ENCODE measurements around the gene NLRC5. TPM values are rescaled to one million over a fixed set of nuclear protein-coding genes. Genes with fewer than 3 reads are reported as not detected.
A peak's percentile ranks its signal among the peaks of the same experiment; 100 is the strongest.

NLRC5 gene
- total and polyA plus RNA-seq, 7 experiments from 2014 or later: 76.0 to 615 (median 392) TPM

DNA sequence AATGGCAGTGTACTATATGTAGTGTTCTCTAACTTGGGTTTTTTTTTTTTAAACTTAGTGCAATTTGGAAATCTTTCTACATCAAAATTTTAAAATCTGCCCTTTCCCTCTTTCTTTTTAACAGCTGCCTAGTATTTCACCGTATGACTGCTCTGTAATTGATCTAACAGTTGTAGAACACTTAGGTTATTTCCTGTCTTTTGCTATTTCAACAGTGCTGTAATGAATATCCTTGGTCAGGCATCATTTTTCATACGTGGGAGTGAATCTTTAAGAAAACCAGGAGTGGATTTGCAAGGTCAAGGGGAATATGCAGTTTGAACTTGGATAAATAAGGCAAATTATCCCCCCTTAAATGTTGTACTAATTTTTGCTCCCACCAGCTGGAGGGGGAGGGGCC is 3.8 kb downstream of the NLRC5 start:
- intact Hi-C loops (cut with micrococcal nuclease): no loop called here
- Histone ChIP-seq H3K9me3 (ENCODE audit: control insufficient read depth in 2 of 3, low read length in 3 of 3) (no peaks in the 10 kb centered on the region), H3K27ac (ENCODE audit: low read depth, low read length) (peak overlapping the region; percentile 77), H3K36me3 (ENCODE audit: control insufficient read depth in 2 of 3, insufficient read depth in 3 of 3, low read length in 3 of 3) (peaks cover 0 to 9% (median 0%) of the 10 kb centered on the region in 3 experiments), H3K4me1 (ENCODE audit: control insufficient read depth in 2 of 2, insufficient read depth in 2 of 2, low read length in 2 of 2) (peaks cover 47 to 56% of the 10 kb centered on the region in 2 donors), H3K27me3 (ENCODE audit: control insufficient read depth in 2 of 2, insufficient read depth in 2 of 2, low read length in 2 of 2) (no peaks in the 10 kb centered on the region), H3K4me3 (ENCODE audit: low read length) (peak overlapping the region; percentile 19)
- DNase-seq (no peak), ATAC-seq (no peak)
- Mint-ChIP-seq H3K9me3 (no peaks in the 10 kb centered on the region), H3K27ac (peak overlapping the region; percentile 80 to 96 (median 88)), H3K4me3 (peak overlapping the region; percentile 62 to 98 (median 84)), H3K36me3 (peaks cover 4 to 68% (median 33%) of the 10 kb centered on the region in 5 donors), H3K27me3 (no peaks in the 10 kb centered on the region), H3K4me1 (peaks cover 64 to 87% (median 71%) of the 10 kb centered on the region in 7 donors)
- ChIA-PET POLR2A (interaction anchor here (0.6 to 12.9 kb wide), 5 partner anchors 8 to 47 kb away, joined by 3 to 182 read pairs (median 7); partner anchors contain the start of gene NLRC5), CTCF (interaction anchor here (1.1 kb wide), 1 partner anchor 48 kb away, joined by 3 read pairs; no protein-coding TSS in a partner anchor)

- intact Hi-C loops (cut with micrococcal nuclease): no loop called here
- Mint-ChIP-seq H3K27ac (peak overlapping the region; percentile 80 to 96 (median 88)), H3K4me1 (peaks cover 66 to 90% (median 80%) of the 10 kb centered on the region in 7 donors), H3K4me3 (peak overlapping the region; percentile 36 to 98 (median 84)), H3K9me3 (no peaks in the 10 kb centered on the region), H3K27me3 (no peaks in the 10 kb centered on the region), H3K36me3 (peaks cover 4 to 66% (median 36%) of the 10 kb centered on the region in 5 donors)
- no peak for ATAC-seq
- no peak for DNase-seq
- no peaks in the 10 kb centered on the region for H3K27me3 ChIP-seq (ENCODE audit: control insufficient read depth in 2 of 2, insufficient read depth in 2 of 2, low read length in 2 of 2)
- peak overlapping the region; percentile 19 for H3K4me3 ChIP-seq (ENCODE audit: low read length)
- ChIA-PET POLR2A (interaction anchor here (1.7 to 12.9 kb wide), 4 partner anchors 9 to 47 kb away, joined by 10 to 182 read pairs (median 65); partner anchors contain the start of gene NLRC5), CTCF (interaction anchor here (1.0 kb wide), 1 partner anchor 15 kb away, joined by 3 read pairs; no protein-coding TSS in a partner anchor)
- peaks cover 0 to 15% (median 0%) of the 10 kb centered on the region in 3 experiments for H3K36me3 ChIP-seq (ENCODE audit: control insufficient read depth in 2 of 3, insufficient read depth in 3 of 3, low read length in 3 of 3)
- H3K4me1 ChIP-seq (ENCODE audit: control insufficient read depth in 2 of 2, insufficient read depth in 2 of 2, low read length in 2 of 2): peaks cover 54 to 62% of the 10 kb centered on the region in 2 donors
- peak overlapping the region; percentile 77 for H3K27ac ChIP-seq (ENCODE audit: low read depth, low read length)
- no peaks in the 10 kb centered on the region for H3K9me3 ChIP-seq (ENCODE audit: control insufficient read depth in 2 of 3, low read length in 3 of 3)
These were observed 5.0 kb downstream of the NLRC5 start for GRCh38 chr16:56994311-56994710.

DNA sequence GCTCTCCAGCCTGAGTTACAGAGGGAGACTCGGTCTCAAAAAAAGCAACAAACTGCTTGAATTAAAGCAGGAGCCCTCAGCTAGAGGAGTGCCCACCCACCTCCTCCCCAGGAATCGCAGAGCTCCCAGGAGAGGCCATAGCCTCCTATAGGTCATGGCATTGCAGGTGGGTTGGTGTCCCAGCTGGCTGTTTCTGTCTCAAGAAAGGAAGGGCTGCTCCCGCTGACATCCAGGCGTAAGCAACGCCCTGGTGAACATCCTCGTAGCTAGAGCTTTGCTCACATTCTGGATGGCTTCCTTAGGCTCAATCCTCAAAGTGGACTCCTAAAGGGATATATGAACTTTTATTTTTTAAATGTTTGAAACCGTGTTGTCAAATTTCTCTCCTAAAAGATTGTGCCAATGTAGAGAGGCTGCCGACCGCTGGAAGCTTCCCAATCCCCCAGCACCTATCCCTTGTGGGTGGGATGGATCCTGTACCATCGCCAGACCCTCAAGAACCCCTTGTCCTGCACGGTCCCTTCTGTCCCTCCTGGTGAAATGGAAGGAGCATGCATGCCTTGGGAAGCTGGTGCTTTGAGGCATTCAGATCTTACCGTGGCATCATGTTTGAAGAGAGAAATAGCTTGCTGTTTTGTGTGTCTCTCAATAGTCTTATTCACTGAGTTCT is 5.9 kb downstream of the NLRC5 start:
- ChIA-PET POLR2A (interaction anchor here (0.7 to 12.9 kb wide), 9 partner anchors 9 to 340 kb away, joined by 3 to 182 read pairs (median 5); partner anchors contain the start of genes HERPUD1 and NLRC5), CTCF (interaction anchor here (0.9 kb wide), 1 partner anchor 31 kb away, joined by 3 read pairs; no protein-coding TSS in a partner anchor)
- H3K27me3 ChIP-seq (ENCODE audit: control insufficient read depth in 2 of 2, insufficient read depth in 2 of 2, low read length in 2 of 2): no peaks in the 10 kb centered on the region
- Mint-ChIP-seq H3K27ac (peak overlapping the region; percentile 80 to 96 (median 88)), H3K9me3 (no peaks in the 10 kb centered on the region), H3K36me3 (peaks cover 4 to 60% (median 32%) of the 10 kb centered on the region in 5 donors), H3K27me3 (no peaks in the 10 kb centered on the region), H3K4me3 (peak overlapping the region; percentile 33 to 98 (median 82)), H3K4me1 (peaks cover 70 to 99% (median 86%) of the 10 kb centered on the region in 7 donors)
- H3K27ac ChIP-seq (ENCODE audit: low read depth, low read length): peak overlapping the region; percentile 77
- ATAC-seq (no peak), DNase-seq (no peak)
- H3K9me3 ChIP-seq (ENCODE audit: control insufficient read depth in 2 of 3, low read length in 3 of 3): no peaks in the 10 kb centered on the region
- H3K36me3 ChIP-seq (ENCODE audit: control insufficient read depth in 2 of 3, insufficient read depth in 3 of 3, low read length in 3 of 3): peaks cover 0 to 9% (median 0%) of the 10 kb centered on the region in 3 experiments
- H3K4me1 ChIP-seq (ENCODE audit: control insufficient read depth in 2 of 2, insufficient read depth in 2 of 2, low read length in 2 of 2): peaks cover 63 to 72% of the 10 kb centered on the region in 2 donors
- peak overlapping the region; percentile 11 for H3K4me3 ChIP-seq (ENCODE audit: low read length)
- intact Hi-C loops (cut with micrococcal nuclease): no loop called here

GRCh38 chr16:56997264-56997663 is 7.9 kb downstream of the NLRC5 start:
- CTCF ChIA-PET: no interaction called here
- intact Hi-C loops (cut with micrococcal nuclease): no loop called here
- Mint-ChIP-seq H3K4me3 (peak overlapping the region in 9 of 10 donors; percentile 4 to 98 (median 56)), H3K4me1 (peaks cover 72 to 100% (median 90%) of the 10 kb centered on the region in 7 donors), H3K27me3 (no peaks in the 10 kb centered on the region), H3K36me3 (peaks cover 4 to 52% (median 25%) of the 10 kb centered on the region in 5 donors), H3K9me3 (no peaks in the 10 kb centered on the region), H3K27ac (peak overlapping the region; percentile 24 to 93 (median 86))
- DNase-seq (no peak), ATAC-seq (no peak)
- Histone ChIP-seq H3K9me3 (ENCODE audit: control insufficient read depth in 2 of 3, low read length in 3 of 3) (no peaks in the 10 kb centered on the region), H3K27ac (ENCODE audit: low read depth, low read length) (peak overlapping the region; percentile 77), H3K27me3 (ENCODE audit: control insufficient read depth in 2 of 2, insufficient read depth in 2 of 2, low read length in 2 of 2) (no peaks in the 10 kb centered on the region), H3K4me3 (ENCODE audit: low read length) (no peak overlapping the region), H3K36me3 (ENCODE audit: control insufficient read depth in 2 of 3, insufficient read depth in 3 of 3, low read length in 3 of 3) (peaks cover 0 to 9% (median 0%) of the 10 kb centered on the region in 3 experiments), H3K4me1 (ENCODE audit: control insufficient read depth in 2 of 2, insufficient read depth in 2 of 2, low read length in 2 of 2) (peaks cover 74 to 83% of the 10 kb centered on the region in 2 donors)
- POLR2A ChIA-PET: interaction anchor here (1.9 to 12.9 kb wide), 4 partner anchors 12 to 66 kb away, joined by 5 to 182 read pairs (median 65); partner anchors contain the start of genes HERPUD1 and NLRC5

DNA sequence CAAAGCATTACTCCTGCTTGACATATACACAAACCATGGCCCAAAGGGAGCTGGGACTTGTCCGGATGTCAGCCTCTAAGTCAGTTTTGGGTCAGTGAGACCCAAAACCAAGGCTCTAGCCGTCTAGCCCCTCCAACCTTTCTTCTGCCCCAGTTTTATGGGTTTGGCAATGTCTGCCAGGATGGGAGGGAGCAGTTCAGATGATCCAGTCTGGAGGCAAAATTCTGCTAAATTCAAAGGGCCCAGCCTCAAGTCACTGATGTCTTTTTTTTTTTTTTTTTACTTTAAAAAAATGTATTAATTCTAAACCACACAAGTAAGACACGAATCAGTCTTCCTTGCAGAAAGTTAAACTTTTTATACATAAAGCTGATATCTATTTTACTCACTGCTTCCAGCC is 8.6 kb downstream of the NLRC5 start:
- intact Hi-C loops (cut with micrococcal nuclease): loop anchor here in 1 of 2 donors (2.0 kb wide), 1 partner anchor 17 kb away; no protein-coding TSS in a partner anchor
- Mint-ChIP-seq H3K4me1 (peaks cover 77 to 99% (median 92%) of the 10 kb centered on the region in 7 donors), H3K27me3 (no peaks in the 10 kb centered on the region), H3K27ac (peak overlapping the region; percentile 49 to 93 (median 88)), H3K9me3 (no peaks in the 10 kb centered on the region), H3K36me3 (peaks cover 4 to 51% (median 23%) of the 10 kb centered on the region in 5 donors), H3K4me3 (peak overlapping the region; percentile 4 to 98 (median 61))
- ATAC-seq (no peak), DNase-seq (no peak)
- ChIA-PET POLR2A (interaction anchor here (0.6 to 12.9 kb wide), 4 partner anchors 12 to 96 kb away, joined by 4 to 182 read pairs (median 65); partner anchors contain the start of gene NLRC5), CTCF (interaction anchor here (0.7 kb wide), 1 partner anchor 137 kb away, joined by 3 read pairs; no protein-coding TSS in a partner anchor)
- H3K27ac ChIP-seq (ENCODE audit: low read depth, low read length): peak overlapping the region; percentile 77
- H3K4me1 ChIP-seq (ENCODE audit: control insufficient read depth in 2 of 2, insufficient read depth in 2 of 2, low read length in 2 of 2): peaks cover 74 to 83% of the 10 kb centered on the region in 2 donors
- H3K27me3 ChIP-seq (ENCODE audit: control insufficient read depth in 2 of 2, insufficient read depth in 2 of 2, low read length in 2 of 2): no peaks in the 10 kb centered on the region
- no peak overlapping the region for H3K4me3 ChIP-seq (ENCODE audit: low read length)
- peaks cover 0 to 9% (median 0%) of the 10 kb centered on the region in 3 experiments for H3K36me3 ChIP-seq (ENCODE audit: control insufficient read depth in 2 of 3, insufficient read depth in 3 of 3, low read length in 3 of 3)
- H3K9me3 ChIP-seq (ENCODE audit: control insufficient read depth in 2 of 3, low read length in 3 of 3): no peaks in the 10 kb centered on the region

GRCh38 chr16:56998352-56998751 is 9.0 kb downstream of the NLRC5 start:
- ChIA-PET POLR2A (interaction anchor here (0.6 to 12.9 kb wide), 4 partner anchors 13 to 95 kb away, joined by 4 to 182 read pairs (median 65); partner anchors contain the start of gene NLRC5), CTCF (interaction anchor here (0.7 to 1.7 kb wide), 3 partner anchors 9 to 137 kb away, joined by 3 to 4 read pairs (median 3); no protein-coding TSS in a partner anchor)
- Histone ChIP-seq H3K27ac (ENCODE audit: low read depth, low read length) (peak overlapping the region; percentile 77), H3K9me3 (ENCODE audit: control insufficient read depth in 2 of 3, low read length in 3 of 3) (no peaks in the 10 kb centered on the region), H3K4me3 (ENCODE audit: low read length) (no peak overlapping the region), H3K27me3 (ENCODE audit: control insufficient read depth in 2 of 2, insufficient read depth in 2 of 2, low read length in 2 of 2) (no peaks in the 10 kb centered on the region), H3K4me1 (ENCODE audit: control insufficient read depth in 2 of 2, insufficient read depth in 2 of 2, low read length in 2 of 2) (peaks cover 74 to 80% of the 10 kb centered on the region in 2 donors), H3K36me3 (ENCODE audit: control insufficient read depth in 2 of 3, insufficient read depth in 3 of 3, low read length in 3 of 3) (peaks cover 0 to 13% (median 0%) of the 10 kb centered on the region in 3 experiments)
- H3K9me3 Mint-ChIP-seq: no peaks in the 10 kb centered on the region
- DNase-seq (no peak), ATAC-seq (no peak)
- peaks cover 76 to 99% (median 89%) of the 10 kb centered on the region in 7 donors for H3K4me1 Mint-ChIP-seq
- peak overlapping the region in 9 of 10 donors; percentile 27 to 98 (median 73) for H3K4me3 Mint-ChIP-seq
- H3K27ac Mint-ChIP-seq: peak overlapping the region; percentile 74 to 93 (median 91)
- peaks cover under 1 to 47% (median 19%) of the 10 kb centered on the region in 5 donors for H3K36me3 Mint-ChIP-seq
- no peaks in the 10 kb centered on the region for H3K27me3 Mint-ChIP-seq
- intact Hi-C loops (cut with micrococcal nuclease): loop anchor here in 1 of 2 donors (2.0 kb wide), 1 partner anchor 16 kb away; no protein-coding TSS in a partner anchor
